Heart left ventricle (tissue), 16 donors: Measurements from ENCODE around the gene MTCH1. TPM values are rescaled to one million over a fixed set of nuclear protein-coding genes. Genes with fewer than 3 reads are reported as not detected.
A peak's percentile ranks its signal among the peaks of the same experiment; 100 is the strongest.

Source experiments
- ATAC-seq, 4 donors: fragments of 200-7000 bp; cut with Tn5 transposase; one replicate each; pipeline ENCODE4 v1.9.1; 2020 to 2022; ENCODE audit warnings: moderate library complexity in 4 of 4, mild to moderate bottlenecking in 3 of 4, moderate number of reproducible peaks in 1 of 4
- DNase-seq, 5 donors: peaks; one replicate each; pipeline ENCODE4 v3.0.0-alpha.2; 2020
- H3K27ac ChIP-seq, 12 donors: fragments of 200-600 bp; sonication (generic) in 4 of 12; one replicate each; pipeline versions ENCODE4 v1.5.0 to v1.8.0; 2016 to 2022; ENCODE audit warnings: mild to moderate bottlenecking in 2 of 12
- H3K27me3 ChIP-seq, 9 donors: fragments of 200-600 bp; sonication (generic) in 2 of 9; one replicate each; pipeline versions ENCODE4 v1.5.1 to v1.8.0; 2016 to 2022; ENCODE audit warnings: mild to moderate bottlenecking in 3 of 9
- H3K36me3 ChIP-seq, 9 donors: fragments of 200-600 bp; sonication (generic) in 2 of 9; one replicate each; pipeline versions ENCODE4 v1.5.0 to v1.8.0; 2018 to 2022; ENCODE audit warnings: mild to moderate bottlenecking in 2 of 9
- H3K4me1 ChIP-seq, 12 donors: fragments of 200-600 bp; sonication (generic) in 4 of 12; one replicate each; pipeline versions ENCODE4 v1.5.0 to v1.8.0; 2016 to 2022; ENCODE audit warnings: mild to moderate bottlenecking in 3 of 12
- H3K4me3 ChIP-seq, 12 donors: fragments of 200-600 bp; sonication (generic) in 4 of 12; one replicate each; pipeline versions ENCODE4 v1.5.0 to v1.8.0; 2017 to 2022; ENCODE audit warnings: mild to moderate bottlenecking in 9 of 12, moderate library complexity in 4 of 12
- H3K9me3 ChIP-seq, 12 donors: fragments of 200-600 bp; sonication (generic) in 4 of 12; one replicate each; pipeline versions ENCODE4 v1.5.0 to v1.8.0; 2016 to 2022; ENCODE audit warnings: mild to moderate bottlenecking in 1 of 12
- POLR2A ChIP-seq, 2 donors: fragments of 450-650 bp; IDR thresholded peaks; one replicate each; pipeline ENCODE4 v1.6.1; 2017; ENCODE audit warnings: antibody characterized with exemption in 2 of 2, mild to moderate bottlenecking in 2 of 2, moderate library complexity in 2 of 2
- WGBS, 4 donors: extraction: QIAGEN DNeasy Blood & Tissue Kit in 2 of 4; methylation state at CpG; one replicate each; pipeline versions ENCODE4 v1.1.5 to v1.1.7; 2013 to 2018; 5-methylcytosine and 5-hydroxymethylcytosine counted together
- intact Hi-C, 10 donors: fragments of 100-400 bp; cut with DNase I; formaldehyde crosslinking; loops; one replicate each; pipeline versions ENCODE4 v1.11.1 to v1.14.2; 2022
- polyA plus RNA-seq, 2 donors: library from polyadenylated mRNA; stranded (reverse); fragments of 200-250 nt; gene quantifications; one replicate each; pipeline ENCODE4 v1.2.3, GENCODE V29; 2013
- total RNA-seq, 9 donors: library from RNA; depleted of rRNA in 2 of 9; stranded (reverse); fragments of >200 nt in 2 of 9; fragmentation: NEBNext Ultra II Directional in 3 of 9; extraction: Animal tissue kit (Norgen Biotek cat#: 25700) in 3 of 9; gene quantifications; one replicate each; pipeline versions ENCODE4 v1.1.0 to v1.2.4, GENCODE V29; 2016 to 2023
- TF ChIP-seq, protein P1 (sequence below), 12 donors: fragments of 200-600 bp; sonication (generic) in 4 of 12; IDR thresholded peaks; one replicate each; pipeline versions ENCODE4 v1.5.0 to v1.8.0; 2018 to 2022; ENCODE audit warnings: antibody characterized with exemption in 12 of 12, mild to moderate bottlenecking in 5 of 12
- donor health status: ischemic (EF 13 %, LVEDD 7.1; RV severe dilation, severe dysfunction).
- donor health status: healthy with polysubstance abuse.
- donor health status: DM: no; HTN: yes; CAD: no.
- donor health status: DM: no; HTN: no; CAD: no.
- donor health status: ischemic (EF 25% LVEDD 6.9; RV normal size, moderate dysfunction).
- donor health status: ischemic (EF 25% LVEDD 5.7; RV mildly dilated, moderate dysfunction).
- donor health status: healthy.
- donor health status: DM: yes; HTN: yes; CAD: no.
- donor health status: ischemic (EF 35%, LVEDD 5.7; RV mildly dilated, moderate dysfunction).
- donor health status: nonischemic (EF 11% LVEDD 7.7; RV severe dilation, severe dysfunction).
- donor health status: DM: yes; HTN: yes; CAD: no.
- donor health status: PGD.
- donor health status: ischemic (EF 29% LVEDD 5.4; RV normal size, mild dysfunction).
- donor health status: nonischemic (EF 23%, LVEDD 6.1; RV moderate dilation, normal function).

MTCH1 gene
- total and polyA plus RNA-seq, 11 donors: 104 to 367 (median 193) TPM

DNA sequence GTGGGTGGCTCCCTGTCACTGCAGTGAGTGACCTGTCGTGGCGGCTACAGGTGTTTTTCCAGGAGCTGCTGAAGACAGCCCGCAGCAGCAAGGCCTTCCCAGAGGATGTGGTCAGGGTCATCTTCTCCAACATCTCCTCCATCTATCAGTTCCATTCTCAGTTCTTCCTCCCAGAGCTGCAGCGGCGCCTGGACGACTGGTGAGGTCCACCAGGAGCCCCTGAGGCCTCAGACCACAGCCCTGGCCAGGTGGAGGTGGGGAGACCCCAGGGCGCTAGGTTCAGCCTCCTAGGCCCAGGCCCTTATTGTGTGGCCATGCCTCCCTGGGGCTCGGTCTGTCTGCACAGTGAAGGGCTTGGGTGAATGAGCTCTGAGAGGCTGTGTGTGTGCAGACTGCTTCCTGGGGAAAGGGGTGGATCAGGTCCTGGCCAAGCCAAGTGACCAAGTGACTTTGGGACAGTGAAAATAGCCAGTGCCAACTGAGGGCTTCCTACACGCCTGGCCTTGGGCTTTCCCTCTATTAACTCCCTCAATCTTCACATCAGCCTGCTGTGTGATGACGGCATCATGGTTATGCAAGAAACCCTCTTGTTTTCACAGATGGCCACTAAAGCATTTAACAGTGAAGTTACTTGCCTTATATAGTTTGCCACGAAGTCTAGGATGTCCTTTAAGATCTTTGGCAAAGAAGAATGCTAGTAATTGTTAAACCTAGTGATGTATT, 25.8 kb upstream of the MTCH1 start:
- peaks cover 0 to 11% (median 0%) of the 10 kb centered on the region in 12 donors for H3K4me1 ChIP-seq

DNA sequence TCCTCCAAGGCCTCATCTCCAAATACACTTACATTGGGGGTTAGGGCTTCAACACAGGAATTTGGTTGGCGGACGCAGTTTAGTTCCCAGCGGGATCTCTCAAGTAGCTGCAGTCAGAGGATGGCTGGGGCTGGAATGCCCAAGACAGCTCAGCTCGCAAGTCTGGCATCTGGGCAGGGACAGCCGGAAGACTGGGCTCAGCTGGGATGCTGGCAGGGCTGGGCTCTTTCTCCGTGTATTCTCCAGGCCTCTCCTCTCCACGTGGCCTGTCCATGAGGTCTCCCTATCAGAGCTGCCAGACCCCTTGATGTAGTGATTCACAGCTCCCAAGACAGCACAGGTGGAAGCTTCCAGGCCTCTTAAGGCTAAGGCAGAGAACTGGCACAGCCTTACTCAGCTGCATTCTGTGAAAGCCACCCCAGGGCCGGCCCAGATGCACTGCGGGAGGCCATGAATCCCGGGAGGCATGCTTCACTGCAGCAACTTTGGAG, 24.5 kb upstream of the MTCH1 start:
- Histone ChIP-seq H3K4me1 (peaks cover 0 to 11% (median 0%) of the 10 kb centered on the region in 12 donors), H3K4me3 (no peak overlapping the region), H3K9me3 (no peaks in the 10 kb centered on the region), H3K27me3 (no peaks in the 10 kb centered on the region), H3K36me3 (peaks cover 0 to 51% (median 0%) of the 10 kb centered on the region in 9 donors), H3K27ac (no peak overlapping the region)
- ATAC-seq: no peak
- TF ChIP-seq, protein P1, sequence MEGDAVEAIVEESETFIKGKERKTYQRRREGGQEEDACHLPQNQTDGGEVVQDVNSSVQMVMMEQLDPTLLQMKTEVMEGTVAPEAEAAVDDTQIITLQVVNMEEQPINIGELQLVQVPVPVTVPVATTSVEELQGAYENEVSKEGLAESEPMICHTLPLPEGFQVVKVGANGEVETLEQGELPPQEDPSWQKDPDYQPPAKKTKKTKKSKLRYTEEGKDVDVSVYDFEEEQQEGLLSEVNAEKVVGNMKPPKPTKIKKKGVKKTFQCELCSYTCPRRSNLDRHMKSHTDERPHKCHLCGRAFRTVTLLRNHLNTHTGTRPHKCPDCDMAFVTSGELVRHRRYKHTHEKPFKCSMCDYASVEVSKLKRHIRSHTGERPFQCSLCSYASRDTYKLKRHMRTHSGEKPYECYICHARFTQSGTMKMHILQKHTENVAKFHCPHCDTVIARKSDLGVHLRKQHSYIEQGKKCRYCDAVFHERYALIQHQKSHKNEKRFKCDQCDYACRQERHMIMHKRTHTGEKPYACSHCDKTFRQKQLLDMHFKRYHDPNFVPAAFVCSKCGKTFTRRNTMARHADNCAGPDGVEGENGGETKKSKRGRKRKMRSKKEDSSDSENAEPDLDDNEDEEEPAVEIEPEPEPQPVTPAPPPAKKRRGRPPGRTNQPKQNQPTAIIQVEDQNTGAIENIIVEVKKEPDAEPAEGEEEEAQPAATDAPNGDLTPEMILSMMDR (IDR thresholded peaks at IDR 0.05): no peak
- TF ChIP-seq POLR2A (IDR thresholded peaks at IDR 0.05): no peak
- intact Hi-C loops: loop anchor here in 2 of 10 donors (10.0 kb wide), 2 partner anchors 126 to 246 kb away; partner anchors contain the start of gene C6orf89 (in 1 of the 2)
- DNase-seq: no peak
- WGBS, 4 donors: 77 to 88% (median 85%) methylated on average over 10 of the region's 10 CpGs

More for the DNA sequence above, 25.8 kb upstream of the MTCH1 start:
- TF ChIP-seq, protein P1 (IDR thresholded peaks at IDR 0.05): no peak
- TF ChIP-seq POLR2A (IDR thresholded peaks at IDR 0.05): no peak
- ATAC-seq: no peak
- Histone ChIP-seq H3K9me3 (no peaks in the 10 kb centered on the region), H3K36me3 (peaks cover 0 to 52% (median 0%) of the 10 kb centered on the region in 9 donors), H3K27me3 (no peaks in the 10 kb centered on the region), H3K4me3 (no peak overlapping the region), H3K27ac (no peak overlapping the region)
- intact Hi-C loops: loop anchor here in 2 of 10 donors (10.0 kb wide), 2 partner anchors 127 to 247 kb away; partner anchors contain the start of gene C6orf89 (in 1 of the 2)
- WGBS, 4 donors: 83 to 87% (median 84%) methylated on average over 10 to 11 of the region's 11 CpGs
- DNase-seq: no peak

DNA sequence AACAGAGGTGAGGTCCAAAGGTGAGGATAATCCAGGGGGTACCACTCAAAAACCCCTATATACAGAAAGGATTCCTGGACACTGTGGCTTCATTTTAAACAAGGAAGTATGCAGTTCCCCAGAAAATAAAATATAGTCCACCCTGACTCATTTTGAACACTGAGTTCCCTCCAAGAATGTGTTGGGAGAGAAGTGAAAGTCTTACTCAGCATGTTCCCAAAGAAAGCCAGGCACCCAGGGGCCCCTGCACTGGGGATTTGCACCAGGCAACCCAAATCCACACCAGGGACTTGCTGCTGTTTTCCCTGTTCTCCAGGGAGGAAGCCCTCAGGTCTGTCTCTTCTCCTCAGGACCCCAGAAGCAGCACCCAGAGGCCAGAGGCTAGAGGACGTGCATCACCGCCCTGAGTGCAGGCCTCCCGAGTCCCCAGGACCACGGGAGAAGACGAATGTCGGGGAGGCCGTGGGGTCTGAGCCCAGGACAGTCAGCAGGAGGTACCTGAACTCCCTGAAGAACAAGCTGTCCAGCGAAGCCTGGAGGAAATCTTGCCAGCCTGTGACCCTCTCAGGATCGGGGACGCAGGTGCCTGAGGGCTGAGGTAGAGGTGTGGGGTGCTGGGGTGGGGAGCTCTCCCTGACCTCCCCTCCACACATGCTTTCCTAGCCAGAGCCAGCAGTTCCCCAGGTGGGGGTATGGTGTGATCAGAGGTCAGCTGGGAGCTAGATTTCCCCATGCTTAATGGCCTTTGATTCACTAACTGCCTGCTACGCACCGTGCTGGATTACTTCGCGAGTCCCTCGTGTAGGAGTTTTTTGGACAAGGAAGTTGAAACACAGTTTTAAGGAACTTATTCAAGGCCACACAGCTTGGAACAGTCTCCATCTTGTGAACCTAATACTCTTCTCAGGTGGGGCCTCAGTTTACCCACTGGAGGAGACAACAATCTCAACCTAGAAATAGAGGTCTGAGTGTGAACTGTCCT, 22.8 kb upstream of the MTCH1 start:
- peaks cover 0 to 18% (median 0%) of the 10 kb centered on the region in 12 donors for H3K4me1 ChIP-seq
- WGBS, 4 donors: 87 to 90% (median 88%) methylated on average over 10 to 15 of the region's 15 CpGs
- intact Hi-C loops: no loop called here
- no peak for TF ChIP-seq POLR2A (IDR thresholded peaks at IDR 0.05)
- TF ChIP-seq, protein P1 (IDR thresholded peaks at IDR 0.05): no peak
- no peak for DNase-seq
- no peaks in the 10 kb centered on the region for H3K9me3 ChIP-seq
- H3K36me3 ChIP-seq: peaks cover 0 to 34% (median 0%) of the 10 kb centered on the region in 9 donors
- H3K27me3 ChIP-seq: no peaks in the 10 kb centered on the region
- peak overlapping the region in 4 of 12 donors; percentile 44 to 70 (median 48) for H3K4me3 ChIP-seq
- H3K27ac ChIP-seq: peak overlapping the region in 1 of 12 donors; percentile 92
- ATAC-seq: peak in 3 of 4 donors; percentile 19 to 39 (median 20)
